RWPE1 (cell line): ENCODE data around the gene GLRA1.

Experiments
- CTCF ChIA-PET: fragments of 350-600 bp; sonication (Branson Sonifier 250); formaldehyde crosslinking; extraction: SDS; loops from one replicate; lab custom pipeline; 2021; lab: Yijun Ruan, JAX
- POLR2A ChIA-PET: fragments of 400-600 bp; formaldehyde crosslinking; extraction: SDS; loops from one replicate; lab custom pipeline; 2020; ENCODE audit warnings: antibody characterized with exemption; ENCODE audit not compliant: low non-redundant PET; lab: Yijun Ruan, JAX
- DNase-seq: peaks from one replicate; pipeline ENCODE4 v3.0.0; 2012; ENCODE audit warnings: low spot score
- H3K27ac ChIP-seq: fragments of 450-650 bp; 2 replicates; pipeline ENCODE4 v1.5.1; 2017
- CTCF ChIP-seq: fragments of 450-650 bp; conservative IDR thresholded peaks from 2 replicates; pipeline ENCODE4 v1.5.1; 2017; ENCODE audit warnings: low read depth, mild to moderate bottlenecking

The GLRA1 gene

GRCh38 chr5:151958111-151958510 lies 33.5 kb upstream of the GLRA1 start:
- no peak overlapping the region for H3K27ac ChIP-seq
- CTCF ChIA-PET, result no interaction called here
- POLR2A ChIA-PET, result no interaction called here
- TF ChIP-seq CTCF, result no peak
- DNase-seq, result no peak

GRCh38 chr5:151956725-151957124 lies 32.1 kb upstream of the GLRA1 start:
- no peak for DNase-seq
- ChIA-PET POLR2A (no interaction called here), CTCF (no interaction called here)
- H3K27ac ChIP-seq, result no peak overlapping the region
- no peak for TF ChIP-seq CTCF

GRCh38 chr5:151954255-151954654 lies 29.6 kb upstream of the GLRA1 start:
- ChIA-PET POLR2A (no interaction called here), CTCF (interaction anchor here (0.6 to 1.0 kb wide), 2 partner anchors 189 to 207 kb away, joined by 3 to 6 read pairs; no protein-coding TSS in a partner anchor)
- no peak for TF ChIP-seq CTCF
- no peak for DNase-seq
- no peak overlapping the region for H3K27ac ChIP-seq

- ChIA-PET POLR2A (no interaction called here), CTCF (interaction anchor here (0.6 kb wide), 1 partner anchor 207 kb away, joined by 6 read pairs; no protein-coding TSS in a partner anchor)
Observed at GRCh38 chr5:151953833-151954232, 29.2 kb upstream of the GLRA1 start.

GRCh38 chr5:151952238-151952637 lies 27.6 kb upstream of the GLRA1 start:
- TF ChIP-seq CTCF, result no peak
- ChIA-PET CTCF (interaction anchor here (0.5 kb wide), 1 partner anchor 47 kb away, joined by 4 read pairs; no protein-coding TSS in a partner anchor), POLR2A (no interaction called here)
- no peak overlapping the region for H3K27ac ChIP-seq
- no peak for DNase-seq

More at GRCh38 chr5:151953833-151954232, 29.2 kb upstream of the GLRA1 start:
- DNase-seq, result no peak
- no peak overlapping the region for H3K27ac ChIP-seq
- no peak for TF ChIP-seq CTCF

- no peak overlapping the region for H3K27ac ChIP-seq
- no peak for DNase-seq
- POLR2A ChIA-PET, result no interaction called here
- CTCF ChIA-PET, result no interaction called here
- no peak for TF ChIP-seq CTCF
Observed at GRCh38 chr5:151950706-151951105, 26.1 kb upstream of the GLRA1 start.
